ENCODE data around the gene ANKS1A. TPM values are rescaled to one million over a fixed set of nuclear protein-coding genes. Genes with fewer than 3 reads are reported as not detected.

ANKS1A gene
- total and polyA plus RNA-seq, 2 of the 4 experiments (the other 2 are of a cell fraction) = 7.2 to 7.5 TPM

DNA sequence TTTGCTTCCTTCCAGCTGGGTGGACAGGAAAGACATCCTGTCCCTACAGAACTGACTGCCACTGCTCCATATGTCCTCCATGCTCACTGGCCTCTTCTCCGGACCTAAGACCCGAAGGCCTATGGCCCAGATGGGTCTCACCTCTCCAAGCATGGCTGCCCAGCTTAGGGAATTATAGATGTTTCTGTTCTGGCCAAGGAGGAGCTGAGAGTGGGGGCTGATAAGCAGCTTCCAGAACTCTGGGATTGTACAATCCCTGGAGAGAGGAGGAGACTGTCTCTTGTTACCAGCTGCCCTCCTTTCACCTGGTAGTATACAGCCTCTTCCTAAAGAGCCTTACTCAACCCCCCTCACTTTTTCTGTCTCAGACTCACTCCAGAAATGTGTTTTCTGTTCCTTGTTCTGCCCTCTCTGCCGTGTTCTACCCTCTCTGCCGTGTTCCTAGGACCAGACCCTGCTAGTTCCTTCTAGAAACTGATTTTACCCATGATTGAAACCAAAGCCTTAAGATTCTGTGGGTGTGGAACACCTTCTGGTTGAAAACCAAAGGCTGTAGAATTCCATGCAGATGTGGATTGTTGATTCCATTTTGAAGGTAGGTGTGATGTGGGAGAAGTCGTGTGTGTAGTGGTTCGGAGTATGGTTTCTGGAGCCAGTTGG lies 28.7 kb downstream of the ANKS1A start:
- no TSS peak for BruUV-seq (replicated peaks)
- Histone ChIP-seq H3K9me1 (ENCODE audit: insufficient read depth, low read length) (peaks cover 6% of the 10 kb centered on the region), H3K4me1 (ENCODE audit: control insufficient read depth, insufficient read depth, low read length) (peaks cover 1% of the 10 kb centered on the region; the same call in 1 of the 2 replicates), H2AK5ac (ENCODE audit: low read depth, low read length) (no peak overlapping the region), H4K91ac (ENCODE audit: insufficient read depth, low read depth, low read length) (no peak overlapping the region), H3K4ac (ENCODE audit: low read depth, low read length) (no peak overlapping the region), H4K5ac (ENCODE audit: low read depth, low read length) (no peak overlapping the region), H3K9ac (ENCODE audit: low read depth, low read length) (no peak overlapping the region), H3K23ac (ENCODE audit: low read depth, low read length) (no peak overlapping the region), H4K20me1 (ENCODE audit: insufficient read depth, low read length) (peaks cover 31% of the 10 kb centered on the region), H2AK9ac (replicated peaks; ENCODE audit: low read depth, low read length, poor library complexity) (no peak overlapping the region), H3K4me2 (ENCODE audit: low read depth, low read length) (no peak overlapping the region), H3K27ac (ENCODE audit: insufficient read depth, low read length) (no peak overlapping the region), H2AFZ (replicated peaks; ENCODE audit: low read length, poor library complexity) (no peak overlapping the region), H3K9me3 (ENCODE audit: control insufficient read depth, insufficient read depth, low read length) (no peaks in the 10 kb centered on the region), H3K14ac (replicated peaks; ENCODE audit: low read depth, low read length) (no peak overlapping the region), H3K18ac (ENCODE audit: low read depth, low read length) (no peak overlapping the region), H3K79me1 (ENCODE audit: low read depth in 1 of 2, low read length in 2 of 2) (peaks cover 10 to 20% of the 10 kb centered on the region in 2 experiments), H3K27me3 (ENCODE audit: control insufficient read depth, insufficient read depth, low read length) (no peaks in the 10 kb centered on the region), H2BK15ac (ENCODE audit: low read depth, low read length) (no peak overlapping the region), H2BK120ac (ENCODE audit: low read depth, low read length) (no peak overlapping the region), H2BK20ac (ENCODE audit: low read depth, low read length) (no peak overlapping the region), H2BK5ac (ENCODE audit: low read depth, low read length, poor library complexity, severe bottlenecking) (no peak overlapping the region), H3K56ac (ENCODE audit: extremely low read depth, insufficient read depth, low read length) (no peak overlapping the region), H3K4me3 (ENCODE audit: insufficient read depth, low read depth, low read length) (no peak overlapping the region), H4K8ac (ENCODE audit: low read depth in 2 of 2, low read length in 2 of 2) (no peak overlapping the region), H3K36me3 (ENCODE audit: control insufficient read depth, insufficient read depth, low read length) (no peaks in the 10 kb centered on the region)
- CTCF ChIA-PET = no interaction called here
- TF ChIP-seq POLR2A (IDR thresholded peaks at IDR 0.05; ENCODE audit: low read depth, low read length) (no peak), RAD21 (IDR thresholded peaks at IDR 0.05; ENCODE audit: low read length) (no peak), NFE2L2 (IDR thresholded peaks at IDR 0.05; ENCODE audit: low read depth, low read length) (no peak), MAZ (IDR thresholded peaks at IDR 0.05; ENCODE audit: borderline replicate concordance, low read depth, low read length) (no peak), RFX5 (IDR thresholded peaks at IDR 0.05; ENCODE audit: low read depth, low read length) (no peak), MXI1 (IDR thresholded peaks at IDR 0.05; ENCODE audit: borderline replicate concordance, low read depth, low read length) (no peak), SMC3 (IDR thresholded peaks at IDR 0.05; ENCODE audit: low read depth, low read length) (no peak), RCOR1 (IDR thresholded peaks at IDR 0.05; ENCODE audit: insufficient replicate concordance, low read length) (no peak), BHLHE40 (IDR thresholded peaks at IDR 0.05; ENCODE audit: low read depth, low read length) (no peak), FOS (IDR thresholded peaks at IDR 0.05; ENCODE audit: low read depth, low read length) (no peak), MAFK (IDR thresholded peaks at IDR 0.05; ENCODE audit: low read depth, low read length) (no peak), CEBPB (IDR thresholded peaks at IDR 0.05; ENCODE audit: low read depth, low read length) (no peak)
- WGBS, 2 experiments (ENCODE audit: extremely low coverage in 2 of 2, insufficient read length in 1 of 2) = no CpG with 5 or more reads among the region's 6 CpGs
- POLR2A ChIA-PET (ENCODE audit: unreplicated experiment) = no interaction called here
- intact Hi-C loops (cut with micrococcal nuclease) (no loop called here), dilution Hi-C loops (cut with HindIII; ENCODE audit: low sequenced_read_pairs, unreplicated experiment) (no loop called here), in situ Hi-C loops (cut with MboI; ENCODE audit: low sequenced_read_pairs) (no loop called here)
- no peak for DNase-seq
- ATAC-seq (ENCODE audit: low read depth) = no peak

Data from IMR-90 (cell line).